MM.1S (cell line): ENCODE measurements around the gene TBC1D10A.

ENCODE experiments used
- DNase-seq: peaks from one replicate; pipeline ENCODE4 v3.0.0-alpha.2; 2015
- H2AFZ ChIP-seq: fragments of 300-600 bp; sonication (generic); 2 replicates; pipeline ENCODE4 v1.6.0; 2016; ENCODE audit warnings: antibody characterized with exemption, low read length
- H3F3A ChIP-seq: fragments of 300-600 bp; sonication (generic); 2 replicates; pipeline ENCODE4 v1.6.1; 2016; ENCODE audit warnings: mild to moderate bottlenecking, antibody characterized with exemption, low read length, moderate library complexity, mixed read lengths; ENCODE audit not compliant: insufficient read depth
- H3K27ac ChIP-seq: fragments of 300-600 bp; sonication (generic); 2 replicates; pipeline ENCODE4 v1.5.1; 2016; ENCODE audit warnings: mild to moderate bottlenecking, low read length
- H3K27me3 ChIP-seq: fragments of 300-600 bp; sonication (generic); replicated peaks from 2 replicates; pipeline ENCODE4 v1.6.0; 2016; ENCODE audit warnings: low read length; ENCODE audit not compliant: insufficient read depth
- H3K36me3 ChIP-seq: fragments of 300-600 bp; sonication (generic); replicated peaks from 2 replicates; pipeline ENCODE4 v1.6.1; 2016; ENCODE audit warnings: mild to moderate bottlenecking, low read length, mixed read lengths; ENCODE audit not compliant: insufficient read depth
- H3K4me1 ChIP-seq: fragments of 300-600 bp; sonication (generic); 2 replicates; pipeline ENCODE4 v1.6.1; 2016; ENCODE audit warnings: low read length, mixed read lengths
- H3K4me2 ChIP-seq: fragments of 300-600 bp; sonication (generic); 2 replicates; pipeline ENCODE4 v1.6.0; 2016; ENCODE audit warnings: low read depth, low read length
- H3K4me3 ChIP-seq: fragments of 300-600 bp; sonication (generic); 2 replicates; pipeline ENCODE4 v1.5.1; 2016; ENCODE audit warnings: low read length, mixed read lengths
- H3K79me2 ChIP-seq: fragments of 300-600 bp; sonication (generic); 2 replicates; pipeline ENCODE4 v1.6.1; 2016; ENCODE audit warnings: mixed run types, low read length, mixed read lengths
- H3K9ac ChIP-seq: fragments of 300-600 bp; sonication (generic); 2 replicates; pipeline ENCODE4 v1.6.1; 2016; ENCODE audit warnings: low read length, mixed read lengths
- H3K9me2 ChIP-seq: fragments of 300-600 bp; sonication (generic); replicated peaks from 2 replicates; pipeline ENCODE4 v1.6.1; 2016; ENCODE audit warnings: mild to moderate bottlenecking, low read length, mixed read lengths; ENCODE audit not compliant: insufficient read depth
- H3K9me3 ChIP-seq: fragments of 300-600 bp; sonication (generic); replicated peaks from 2 replicates; pipeline ENCODE4 v1.6.1; 2016; ENCODE audit warnings: mild to moderate bottlenecking, low read length, mixed read lengths; ENCODE audit not compliant: insufficient read depth
- H4K20me1 ChIP-seq: fragments of 300-600 bp; sonication (generic); 2 replicates; pipeline ENCODE4 v1.6.1; 2016; ENCODE audit warnings: mild to moderate bottlenecking, low read length, moderate library complexity, mixed read lengths; ENCODE audit not compliant: insufficient read depth
- CTCF ChIP-seq: fragments of 300-600 bp; sonication (generic); IDR thresholded peaks from 2 replicates; pipeline ENCODE4 v1.5.1; 2016; ENCODE audit warnings: antibody characterized with exemption, low read length, mixed read lengths
- EZH2 ChIP-seq: fragments of 300-600 bp; sonication (generic); optimal IDR thresholded peaks from 2 replicates; pipeline ENCODE3; 2017; ENCODE audit warnings: low read depth, mild to moderate bottlenecking, antibody characterized with exemption, low read length, mixed read lengths
- EZH2phosphoT487 ChIP-seq: fragments of 300-600 bp; sonication (generic); IDR thresholded peaks from 2 replicates; pipeline ENCODE4 v1.6.1; 2018; ENCODE audit warnings: antibody characterized with exemption, low read length

The TBC1D10A gene

GRCh38 chr22:30368420-30368819 lies 41.7 kb upstream of the TBC1D10A start:
- H3K4me1 ChIP-seq, result no peaks in the 10 kb centered on the region

GRCh38 chr22:30365891-30366290 lies 39.1 kb upstream of the TBC1D10A start:
- Histone ChIP-seq H4K20me1 (no peaks in the 10 kb centered on the region), H3K4me3 (no peak overlapping the region), H3K9me3 (no peaks in the 10 kb centered on the region), H2AFZ (no peak overlapping the region), H3K9ac (no peak overlapping the region), H3F3A (no peaks in the 10 kb centered on the region), H3K36me3 (no peaks in the 10 kb centered on the region), H3K4me1 (no peaks in the 10 kb centered on the region), H3K79me2 (no peaks in the 10 kb centered on the region), H3K4me2 (no peak overlapping the region), H3K27ac (no peak overlapping the region), H3K27me3 (no peaks in the 10 kb centered on the region), H3K9me2 (no peaks in the 10 kb centered on the region)
- no peak for TF ChIP-seq CTCF
- no peak for DNase-seq

More at GRCh38 chr22:30368420-30368819, 41.7 kb upstream of the TBC1D10A start:
- no peak for DNase-seq
- TF ChIP-seq EZH2phosphoT487 (no peak), EZH2 (no peak), CTCF (no peak)
- Histone ChIP-seq H3K36me3 (no peaks in the 10 kb centered on the region), H3K9me2 (no peaks in the 10 kb centered on the region), H2AFZ (no peak overlapping the region), H3K9ac (no peak overlapping the region), H3K27me3 (no peaks in the 10 kb centered on the region), H3K9me3 (no peaks in the 10 kb centered on the region), H3F3A (no peaks in the 10 kb centered on the region), H3K4me2 (no peak overlapping the region), H3K4me3 (no peak overlapping the region), H3K27ac (no peak overlapping the region), H3K79me2 (no peaks in the 10 kb centered on the region), H4K20me1 (no peaks in the 10 kb centered on the region)

GRCh38 chr22:30362651-30363281 lies 36.0 kb upstream of the TBC1D10A start:
- Histone ChIP-seq H3K79me2 (no peaks in the 10 kb centered on the region), H3K4me2 (no peak overlapping the region), H3F3A (no peaks in the 10 kb centered on the region), H4K20me1 (no peaks in the 10 kb centered on the region), H3K9me3 (no peaks in the 10 kb centered on the region), H3K4me1 (no peaks in the 10 kb centered on the region), H3K9me2 (no peaks in the 10 kb centered on the region), H3K4me3 (no peak overlapping the region), H3K27me3 (no peaks in the 10 kb centered on the region), H2AFZ (no peak overlapping the region), H3K27ac (no peak overlapping the region), H3K36me3 (no peaks in the 10 kb centered on the region), H3K9ac (no peak overlapping the region)
- TF ChIP-seq CTCF (no peak), EZH2phosphoT487 (no peak), EZH2 (no peak)
- DNase-seq, result no peak
